ENCODE measurements around the gene ZNF22. TPM values are rescaled to one million over a fixed set of nuclear protein-coding genes. Genes with fewer than 3 reads are reported as not detected.

Gene ZNF22
- total and polyA plus RNA-seq, 2 of the 8 experiments (the other 6 are each of a cell fraction or from before 2014, with no cell fraction given) = 18.2 to 45.2 TPM

GRCh38 chr10:44977287-44978212, 23.2 kb upstream of the ZNF22 start:
- Histone ChIP-seq H3K23me2 (ENCODE audit: low read depth, low read length) (peaks cover 11% of the 10 kb centered on the region; the same call in 1 of the 2 replicates), H2BK5ac (ENCODE audit: low read depth, low read length) (no peak overlapping the region), H3K79me2 (ENCODE audit: control insufficient read depth in 1 of 2, insufficient read depth in 2 of 2, low read length in 2 of 2) (no peaks in the 10 kb centered on the region), H2BK15ac (ENCODE audit: low read length) (no peak overlapping the region), H4K5ac (ENCODE audit: insufficient read length, low read depth, low read length) (no peak overlapping the region), H4K8ac (ENCODE audit: extremely low read depth, insufficient read depth, low read length) (no peak overlapping the region; the same call in 1 of the 2 replicates), H4K91ac (replicated peaks; ENCODE audit: insufficient read length, low read length) (peak overlapping the region; percentile 20), H4K20me1 (replicated peaks in 1 of 2; ENCODE audit: control insufficient read depth in 1 of 2, insufficient read depth in 2 of 2, low read length in 2 of 2) (no peaks in the 10 kb centered on the region), H3K14ac (ENCODE audit: insufficient read length) (no peak overlapping the region), H3K4me1 (replicated peaks in 1 of 4; ENCODE audit: control insufficient read depth in 3 of 4, insufficient read depth in 4 of 4, low read length in 3 of 4) (peaks cover 26 to 62% (median 42%) of the 10 kb centered on the region in 4 experiments), H2BK120ac (replicated peaks; ENCODE audit: low read depth, low read length) (no peak overlapping the region), H3K27me3 (replicated peaks in 1 of 4; ENCODE audit: control insufficient read depth in 3 of 4, extremely low read depth in 1 of 4, insufficient read depth in 3 of 4, low read length in 3 of 4) (no peaks in the 10 kb centered on the region), H3K27ac (ENCODE audit: low read depth, low read length) (no peak overlapping the region), H3K56ac (replicated peaks; ENCODE audit: insufficient read length, low read depth, low read length) (no peak overlapping the region), H3K4ac (replicated peaks; ENCODE audit: insufficient read length, low read depth, low read length) (peak overlapping the region; percentile 22), H3K23ac (ENCODE audit: insufficient read length) (no peak overlapping the region), H2AK5ac (ENCODE audit: low read depth, low read length) (no peak overlapping the region), H2BK20ac (ENCODE audit: low read length) (no peak overlapping the region), H2AFZ (ENCODE audit: low read length) (no peak overlapping the region), H3K9ac (replicated peaks in 1 of 4; ENCODE audit: extremely low read depth in 1 of 4, low read depth in 3 of 4, low read length in 3 of 4) (no peak overlapping the region), H3K4me2 (ENCODE audit: insufficient read depth in 1 of 2, low read depth in 2 of 2, low read length in 2 of 2) (no peak overlapping the region; a peak in 1 of 4 replicates), H3K9me3 (ENCODE audit: insufficient read depth in 2 of 2, low read depth in 1 of 2, low read length in 1 of 2) (no peaks in the 10 kb centered on the region), H3K18ac (ENCODE audit: extremely low read depth, low read length) (no peak overlapping the region), H3K79me1 (ENCODE audit: low read depth, low read length) (no peaks in the 10 kb centered on the region), H3K36me3 (ENCODE audit: control insufficient read depth in 2 of 4, insufficient read depth in 4 of 4, low read length in 3 of 4) (no peaks in the 10 kb centered on the region), H3K4me3 (ENCODE audit: extremely low read depth in 1 of 4, insufficient read depth in 2 of 4, low read depth in 3 of 4, low read length in 4 of 4) (peak overlapping the region in 1 of 4 experiments; percentile 49; a peak in 1 of 8 replicates), H2BK12ac (ENCODE audit: low read depth, low read length) (0 out of 2 replicates have a peak overlapping the region, but pooled peaks have one; percentile 60)
- FAIRE-seq = no peak
- 80% methylated on average over 23 of the region's 25 CpGs; no CpG with 5 or more reads in 1 of the 2 experiments for WGBS, 2 experiments (ENCODE audit: extremely low coverage in 1 of 2, insufficient coverage in 1 of 2, insufficient read length in 1 of 2, insufficient replicate concordance in 2 of 2, low coverage in 1 of 2, low lambda C conversion rate in 2 of 2, missing lambda C conversion rate in 1 of 2)
- DNase-seq (ENCODE audit: low read depth in 1 of 2, low spot score in 2 of 2) = no peak
- POLR2A ChIA-PET (ENCODE audit: partially characterized antibody) = interaction anchor here (1.0 to 3.3 kb wide), 9 partner anchors 10 to 42 kb away, joined by 3 to 23 read pairs (median 5); partner anchors contain the start of gene ZNF22
- CTCF ChIA-PET (ENCODE audit: partially characterized antibody) = interaction anchor here (0.6 to 4.1 kb wide), 13 partner anchors 8 to 302 kb away, joined by 3 to 41 read pairs (median 5); partner anchors contain the start of gene RASSF4
- TF ChIP-seq PHF8 (conservative IDR thresholded peaks at IDR 0.05; ENCODE audit: low read depth, low read length) (no peak), CHD1 (IDR thresholded peaks at IDR 0.05; ENCODE audit: low read depth, low read length) (no peak), CEBPB (IDR thresholded peaks at IDR 0.05; ENCODE audit: low read depth, low read length) (no peak), BCL11A (IDR thresholded peaks at IDR 0.05; ENCODE audit: low read depth in 2 of 2, low read length in 2 of 2) (no peak), ATF2 (IDR thresholded peaks at IDR 0.05; ENCODE audit: low read length) (no peak), GTF2F1 (IDR thresholded peaks at IDR 0.05; ENCODE audit: borderline replicate concordance, low read depth, low read length) (no peak), SP2 (IDR thresholded peaks at IDR 0.05; ENCODE audit: low read length) (no peak), JUN (IDR thresholded peaks at IDR 0.05; ENCODE audit: low read depth, low read length) (no peak), TCF12 (IDR thresholded peaks at IDR 0.05; ENCODE audit: low read depth, low read length) (no peak), KDM1A (IDR thresholded peaks at IDR 0.05; ENCODE audit: borderline replicate concordance, low read length) (no peak)
